ENCODE data around the gene PRDM11.

PRDM11 gene

GRCh38 chr11:45263773-45264172 is 117.3 kb downstream of the PRDM11 start:
- DNase-seq (ENCODE audit: low spot score), result no peak

GRCh38 chr11:45264839-45265515 is 118.5 kb downstream of the PRDM11 start:
- DNase-seq (ENCODE audit: low spot score), result no peak

GRCh38 chr11:45265969-45266675 is 119.7 kb downstream of the PRDM11 start:
- no peak for DNase-seq (ENCODE audit: low spot score)

- no peak for DNase-seq (ENCODE audit: low spot score)
Observed at GRCh38 chr11:45266676-45267020, 120.2 kb downstream of the PRDM11 start.

GRCh38 chr11:45267052-45267451 is 120.6 kb downstream of the PRDM11 start:
- DNase-seq (ENCODE audit: low spot score), result no peak

GRCh38 chr11:45267652-45268299 is 121.3 kb downstream of the PRDM11 start:
- DNase-seq (ENCODE audit: low spot score), result no peak

- DNase-seq (ENCODE audit: low spot score), result no peak
Observed at GRCh38 chr11:45269678-45270077, 123.2 kb downstream of the PRDM11 start.

- no peak for DNase-seq (ENCODE audit: low spot score)
Observed at GRCh38 chr11:45270946-45271716, 124.7 kb downstream of the PRDM11 start.

GRCh38 chr11:45272701-45273100 is 126.3 kb downstream of the PRDM11 start:
- no peak for DNase-seq (ENCODE audit: low spot score)

GRCh38 chr11:45273509-45273908 is 127.1 kb downstream of the PRDM11 start:
- no peak for DNase-seq (ENCODE audit: low spot score)

GRCh38 chr11:45274206-45274605 is 127.8 kb downstream of the PRDM11 start:
- DNase-seq (ENCODE audit: low spot score), result no peak

- no peak for DNase-seq (ENCODE audit: low spot score)
Observed at GRCh38 chr11:45275828-45276227, 129.4 kb downstream of the PRDM11 start.

GRCh38 chr11:45278714-45279113 is 132.3 kb downstream of the PRDM11 start:
- DNase-seq (ENCODE audit: low spot score), result no peak

- DNase-seq (ENCODE audit: low spot score), result no peak
Observed at GRCh38 chr11:45279645-45280044, 133.2 kb downstream of the PRDM11 start.

- no peak for DNase-seq (ENCODE audit: low spot score)
Observed at GRCh38 chr11:45280449-45280848, 134.0 kb downstream of the PRDM11 start.

- no peak for DNase-seq (ENCODE audit: low spot score)
Observed at GRCh38 chr11:45282081-45282480, 135.6 kb downstream of the PRDM11 start.
